Mesendoderm (in vitro differentiated cells): ENCODE measurements around the gene RFX2.

Experiments
- DNase-seq: peaks from one replicate; pipeline ENCODE4 v3.0.0; 2013
- H2AK5ac ChIP-seq: 2 replicates; pipeline ENCODE4 v1.6.1; 2013; ENCODE audit warnings: low read length, inconsistent platforms
- H2BK120ac ChIP-seq: 2 replicates; pipeline ENCODE4 v1.6.1; 2013; ENCODE audit warnings: low read depth, mild to moderate bottlenecking, low read length, moderate library complexity, mixed read lengths
- H2BK15ac ChIP-seq: replicated peaks from 2 replicates; pipeline ENCODE4 v1.6.1; 2013; ENCODE audit warnings: low read depth, mild to moderate bottlenecking, moderate library complexity
- H2BK5ac ChIP-seq: 2 replicates; pipeline ENCODE4 v1.6.1; 2013; ENCODE audit warnings: low read length, inconsistent platforms
- H3K18ac ChIP-seq: 2 replicates; pipeline ENCODE4 v1.6.1; 2013; ENCODE audit warnings: mild to moderate bottlenecking, low read length, mixed read lengths
- H3K23ac ChIP-seq: one replicate; pipeline ENCODE4 v1.6.1; 2013; ENCODE audit warnings: low read length
- H3K27ac ChIP-seq: 2 replicates; pipeline ENCODE4 v1.5.1; 2013; ENCODE audit warnings: low read depth, mild to moderate bottlenecking, inconsistent platforms, low read length, moderate library complexity
- H3K27me3 ChIP-seq: 2 replicates; pipeline ENCODE4 v1.6.1; 2013; ENCODE audit warnings: low read length, control low read depth, mild to moderate bottlenecking, inconsistent platforms; ENCODE audit not compliant: insufficient read depth, poor library complexity
- H3K36me3 ChIP-seq: 2 replicates; pipeline ENCODE4 v1.6.1; 2013; ENCODE audit warnings: low read length, inconsistent platforms; ENCODE audit not compliant: control insufficient read depth, insufficient read depth
- H3K4ac ChIP-seq: one replicate; pipeline ENCODE4 v1.6.1; 2013; ENCODE audit warnings: low read depth, mild to moderate bottlenecking, low read length, moderate library complexity
- H3K4me1 ChIP-seq: 2 replicates; pipeline ENCODE4 v1.6.1; 2013; ENCODE audit warnings: low read depth, low read length, inconsistent platforms; ENCODE audit not compliant: control insufficient read depth
- H3K4me2 ChIP-seq: 2 replicates; pipeline ENCODE4 v1.6.1; 2013; ENCODE audit warnings: low read length
- H3K4me3 ChIP-seq: 2 replicates; pipeline ENCODE4 v1.5.1; 2013; ENCODE audit warnings: mild to moderate bottlenecking, low read length
- H3K56ac ChIP-seq: one replicate; pipeline ENCODE4 v1.6.1; 2013; ENCODE audit warnings: low read length
- H3K79me1 ChIP-seq: 2 replicates; pipeline ENCODE4 v1.6.1; 2013; ENCODE audit warnings: low read length, inconsistent platforms
- H3K79me2 ChIP-seq: 2 replicates; pipeline ENCODE4 v1.6.1; 2013; ENCODE audit warnings: mild to moderate bottlenecking, low read length; ENCODE audit not compliant: control insufficient read depth, insufficient read depth
- H3K9ac ChIP-seq: 2 replicates; pipeline ENCODE4 v1.6.1; 2013; ENCODE audit warnings: low read length, inconsistent platforms
- H4K5ac ChIP-seq: one replicate; pipeline ENCODE4 v1.6.1; 2013; ENCODE audit warnings: low read length
- H4K8ac ChIP-seq: one replicate; pipeline ENCODE4 v1.6.1; 2013; ENCODE audit warnings: low read depth, mild to moderate bottlenecking, control low read depth, low read length, moderate library complexity
- WGBS: extraction: QIAGEN DNeasy Blood & Tissue Kit; methylation state at CpG from one replicate; pipeline ENCODE4 v1.1.7; 2013; ENCODE audit warnings: low lambda C conversion rate, missing lambda C conversion rate; ENCODE audit not compliant: insufficient coverage; ENCODE audit errors: extremely low coverage; 5-methylcytosine and 5-hydroxymethylcytosine counted together

RFX2 gene

DNA sequence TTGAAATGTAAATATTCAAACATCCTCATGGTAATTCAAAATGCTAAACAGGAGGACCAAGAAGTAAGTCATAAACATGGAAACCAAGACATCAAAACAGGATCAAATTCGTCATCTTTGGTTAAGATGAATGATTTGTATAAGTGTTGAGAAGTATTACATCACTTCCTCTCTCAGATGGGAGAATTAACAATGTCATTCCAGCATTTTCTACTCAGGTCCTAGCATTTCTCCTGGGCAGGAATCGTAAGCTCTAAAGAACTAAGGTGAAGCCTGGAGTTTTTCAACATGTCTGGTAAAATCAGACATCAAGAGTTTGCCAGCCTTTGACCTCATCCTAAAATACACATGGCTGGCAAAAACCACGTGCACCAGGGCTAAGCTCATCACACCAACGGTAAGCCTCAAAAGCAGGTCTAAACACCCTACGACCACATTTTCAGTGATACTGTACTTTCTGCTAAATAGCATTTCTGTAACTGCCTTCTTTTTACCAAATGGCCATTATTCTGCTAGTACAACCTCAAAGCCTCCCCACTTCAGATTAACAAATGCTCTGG, 157.2 kb downstream of the RFX2 start:
- peak overlapping the region; percentile 3 for H3K4me2 ChIP-seq
- no peak overlapping the region for H4K8ac ChIP-seq
- H4K5ac ChIP-seq = peak overlapping the region; percentile 85
- H3K27ac ChIP-seq = peak overlapping the region; percentile 7
- no peak overlapping the region for H3K9ac ChIP-seq
- H3K79me1 ChIP-seq = peaks cover 44% of the 10 kb centered on the region
- no peak overlapping the region for H2BK120ac ChIP-seq
- no peak overlapping the region for H3K4ac ChIP-seq
- no peak overlapping the region for H2BK15ac ChIP-seq
- peak overlapping the region; percentile 10 for H2BK5ac ChIP-seq
- WGBS = no CpG with 5 or more reads among the region's 5 CpGs
- no peak overlapping the region for H3K23ac ChIP-seq
- no peak overlapping the region for H3K18ac ChIP-seq
- peak overlapping the region; percentile 85 for H2AK5ac ChIP-seq
- H3K79me2 ChIP-seq = peaks cover 73% of the 10 kb centered on the region
- H3K4me1 ChIP-seq = peaks cover 34% of the 10 kb centered on the region
- no peaks in the 10 kb centered on the region for H3K36me3 ChIP-seq
- H3K56ac ChIP-seq = peak overlapping the region; percentile 42
- DNase-seq = no peak
- H3K27me3 ChIP-seq = no peaks in the 10 kb centered on the region
- H3K4me3 ChIP-seq = no peak overlapping the region

DNA sequence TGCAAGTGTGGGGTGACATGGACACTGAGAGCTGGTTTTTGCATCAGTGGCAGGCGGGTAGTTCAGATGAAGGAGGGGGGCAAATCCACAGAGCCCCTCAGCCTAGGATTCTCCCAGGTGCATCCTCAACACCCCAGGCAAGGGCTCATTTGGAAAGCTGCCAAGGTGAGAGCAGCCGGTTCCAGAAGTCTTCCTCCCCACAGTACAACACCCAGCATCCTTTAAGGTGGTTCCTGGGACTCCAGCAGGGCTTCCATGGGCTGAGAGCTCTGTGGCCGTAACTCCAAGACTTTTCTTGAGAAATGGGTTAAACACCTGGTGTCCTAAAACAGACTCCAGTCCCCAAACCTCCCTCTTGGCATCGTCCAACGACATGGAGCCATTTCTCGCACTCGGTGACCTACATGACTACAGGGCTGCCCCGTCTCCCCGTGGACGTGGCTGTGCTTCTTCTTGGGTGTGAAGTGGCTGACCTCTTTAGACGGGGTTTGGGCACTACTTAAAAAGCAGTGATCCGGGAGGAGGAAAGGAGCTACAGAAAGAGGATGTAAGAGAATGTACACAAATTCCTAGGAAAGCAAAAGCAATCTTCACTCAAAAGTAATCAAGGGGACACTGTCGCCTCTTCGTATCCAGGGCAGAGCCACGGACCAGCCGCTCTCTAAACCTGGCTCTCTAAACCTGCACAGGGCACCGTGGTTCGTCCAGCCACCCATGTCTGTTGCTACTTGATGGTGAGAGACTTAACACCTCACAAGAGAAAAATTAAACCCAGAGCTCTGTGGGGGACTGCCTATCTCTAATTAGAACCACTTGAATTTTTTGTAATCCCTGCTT, 157.9 kb downstream of the RFX2 start:
- Histone ChIP-seq H3K27me3 (no peaks in the 10 kb centered on the region), H2AK5ac (no peak overlapping the region), H2BK5ac (no peak overlapping the region), H3K9ac (no peak overlapping the region), H4K8ac (no peak overlapping the region), H3K36me3 (no peaks in the 10 kb centered on the region), H4K5ac (no peak overlapping the region), H3K79me1 (peaks cover 49% of the 10 kb centered on the region), H3K4ac (no peak overlapping the region), H3K4me2 (no peak overlapping the region), H2BK15ac (no peak overlapping the region), H3K56ac (peak overlapping the region; percentile 38), H3K27ac (no peak overlapping the region), H3K4me3 (no peak overlapping the region), H3K79me2 (peaks cover 72% of the 10 kb centered on the region), H3K23ac (no peak overlapping the region), H2BK120ac (no peak overlapping the region), H3K18ac (no peak overlapping the region), H3K4me1 (peaks cover 32% of the 10 kb centered on the region)
- peak; percentile 44 for DNase-seq
- WGBS = no CpG with 5 or more reads among the region's 18 CpGs

DNA sequence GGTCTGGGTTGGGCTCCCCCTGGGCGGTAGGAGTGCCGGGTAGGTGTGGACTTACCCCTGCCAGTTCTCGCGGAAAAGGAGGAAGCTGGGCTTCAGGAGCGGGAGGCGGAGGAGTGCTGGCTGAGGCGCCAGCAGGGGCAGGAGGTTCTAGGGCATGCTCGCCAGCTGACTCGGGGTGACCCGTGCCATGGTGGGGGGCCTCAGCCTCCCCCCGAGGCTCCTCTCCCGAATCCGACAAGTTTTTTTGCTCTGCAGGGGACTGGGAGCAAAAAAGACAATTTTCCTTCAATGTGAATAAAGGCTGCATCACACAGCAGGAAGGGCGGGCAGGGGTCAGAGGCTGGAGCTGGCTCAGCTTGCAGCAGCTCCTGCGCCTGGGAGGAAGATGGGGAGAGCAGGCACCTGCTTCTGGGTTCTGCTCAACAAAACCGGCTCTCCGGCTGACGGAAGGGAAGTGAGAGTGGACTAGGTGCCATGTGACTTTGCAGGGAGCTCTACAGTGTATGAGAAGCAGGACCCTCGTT, 158.9 kb downstream of the RFX2 start:
- Histone ChIP-seq H2BK15ac (no peak overlapping the region), H3K79me2 (peaks cover 68% of the 10 kb centered on the region), H3K4me3 (no peak overlapping the region), H3K27ac (no peak overlapping the region), H2BK5ac (no peak overlapping the region), H3K36me3 (no peaks in the 10 kb centered on the region), H3K18ac (no peak overlapping the region), H4K5ac (no peak overlapping the region), H3K56ac (peak overlapping the region; percentile 63), H3K79me1 (peaks cover 49% of the 10 kb centered on the region), H2AK5ac (no peak overlapping the region), H3K23ac (no peak overlapping the region), H3K4ac (no peak overlapping the region), H3K4me2 (no peak overlapping the region), H3K9ac (peak overlapping the region; percentile 24), H3K27me3 (no peaks in the 10 kb centered on the region), H2BK120ac (no peak overlapping the region), H4K8ac (no peak overlapping the region), H3K4me1 (peaks cover 32% of the 10 kb centered on the region)
- peak; percentile 49 for DNase-seq
- WGBS = no CpG with 5 or more reads among the region's 19 CpGs

DNA sequence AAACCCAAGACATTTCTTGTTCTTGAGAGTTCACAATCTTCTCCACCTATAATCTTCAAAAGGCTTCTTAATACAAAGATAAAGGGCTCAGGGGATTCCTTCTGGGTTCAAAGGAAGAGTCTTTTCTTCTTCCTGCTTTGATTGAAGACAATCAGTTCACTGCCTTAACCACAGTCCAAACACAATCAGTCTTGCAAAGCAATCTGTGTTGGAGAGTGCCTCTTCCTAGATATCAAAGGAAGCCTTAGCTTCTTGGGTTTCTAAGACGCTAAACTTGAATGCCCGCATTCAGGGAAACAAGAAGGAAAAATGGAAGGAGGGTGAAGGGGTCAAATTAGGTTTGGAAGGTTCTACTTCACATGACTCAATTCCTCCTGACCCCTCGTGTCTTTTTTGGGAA, 159.6 kb downstream of the RFX2 start:
- H4K5ac ChIP-seq = no peak overlapping the region
- H4K8ac ChIP-seq = no peak overlapping the region
- peaks cover 66% of the 10 kb centered on the region for H3K79me2 ChIP-seq
- H3K18ac ChIP-seq = no peak overlapping the region
- H3K4me1 ChIP-seq = peaks cover 32% of the 10 kb centered on the region
- no peak for DNase-seq
- H3K36me3 ChIP-seq = no peaks in the 10 kb centered on the region
- H3K4me3 ChIP-seq = no peak overlapping the region
- H2AK5ac ChIP-seq = no peak overlapping the region
- H2BK15ac ChIP-seq = no peak overlapping the region
- no peak overlapping the region for H3K4ac ChIP-seq
- no peak overlapping the region for H2BK120ac ChIP-seq
- no CpG with 5 or more reads among the region's 3 CpGs for WGBS
- H3K23ac ChIP-seq = no peak overlapping the region
- no peak overlapping the region for H2BK5ac ChIP-seq
- H3K4me2 ChIP-seq = no peak overlapping the region
- no peak overlapping the region for H3K9ac ChIP-seq
- peaks cover 53% of the 10 kb centered on the region for H3K79me1 ChIP-seq
- no peaks in the 10 kb centered on the region for H3K27me3 ChIP-seq
- H3K27ac ChIP-seq = no peak overlapping the region
- H3K56ac ChIP-seq = no peak overlapping the region

GRCh38 chr19:5949792-5950305, 160.5 kb downstream of the RFX2 start:
- peaks cover 32% of the 10 kb centered on the region for H3K4me1 ChIP-seq

More at GRCh38 chr19:5949792-5950305, 160.5 kb downstream of the RFX2 start:
- Histone ChIP-seq H3K27me3 (no peaks in the 10 kb centered on the region), H3K27ac (no peak overlapping the region), H4K5ac (no peak overlapping the region), H3K4ac (no peak overlapping the region), H3K9ac (no peak overlapping the region), H3K79me1 (peaks cover 54% of the 10 kb centered on the region), H4K8ac (no peak overlapping the region), H3K23ac (no peak overlapping the region), H3K36me3 (no peaks in the 10 kb centered on the region), H2BK15ac (no peak overlapping the region), H3K4me3 (no peak overlapping the region), H2BK5ac (no peak overlapping the region), H3K18ac (no peak overlapping the region), H3K56ac (no peak overlapping the region), H2BK120ac (no peak overlapping the region), H3K79me2 (peaks cover 59% of the 10 kb centered on the region), H3K4me2 (no peak overlapping the region), H2AK5ac (no peak overlapping the region)
- no CpG with 5 or more reads among the region's 13 CpGs for WGBS
- no peak for DNase-seq
